Neuron (in vitro differentiated cells): ENCODE results near the gene CRABP2.

Experiments used
- H2AFZ ChIP-seq: one replicate; pipeline ENCODE4 v1.6.1; 2013; ENCODE audit warnings: low read depth, mild to moderate bottlenecking, inconsistent platforms, low read length, moderate library complexity
- H3K27me3 ChIP-seq: one replicate; pipeline ENCODE4 v1.6.1; 2013; ENCODE audit warnings: low read length; ENCODE audit not compliant: insufficient read depth
- H3K36me3 ChIP-seq: one replicate; pipeline ENCODE4 v1.6.1; 2013; ENCODE audit warnings: low read length; ENCODE audit not compliant: insufficient read depth
- H3K4me1 ChIP-seq: one replicate; pipeline ENCODE4 v1.6.1; 2013; ENCODE audit warnings: low read length; ENCODE audit not compliant: insufficient read depth
- H3K4me3 ChIP-seq: 2 replicates; pipeline ENCODE4 v1.5.1; 2013; ENCODE audit warnings: mild to moderate bottlenecking, low read length, moderate library complexity
- H3K9me3 ChIP-seq: one replicate; pipeline ENCODE4 v1.6.1; 2013; ENCODE audit warnings: low read length

The CRABP2 gene

GRCh38 chr1:156705321-156705917, at the start of gene CRABP2:
CRABP2 (minus strand) TSS chr1:156705583; CDS start chr1:156705446, 137 bp downstream.
- Histone ChIP-seq H2AFZ (peak within 1 kb of the TSS; percentile 60), H3K4me3 (peak within 1 kb of the TSS; percentile 42), H3K9me3 (no peaks in the 10 kb centered on the region), H3K4me1 (peaks cover 67% of the 10 kb centered on the region), H3K27me3 (no peaks in the 10 kb centered on the region), H3K36me3 (no peaks in the 10 kb centered on the region)

- Histone ChIP-seq H3K9me3 (no peaks in the 10 kb centered on the region), H2AFZ (no peak overlapping the region), H3K27me3 (no peaks in the 10 kb centered on the region), H3K36me3 (peaks cover 2% of the 10 kb centered on the region), H3K4me3 (no peak overlapping the region), H3K4me1 (peaks cover 23% of the 10 kb centered on the region)
Observed at GRCh38 chr1:156754219-156754618, 48.8 kb upstream of the CRABP2 start.

GRCh38 chr1:156752843-156753482, 47.6 kb upstream of the CRABP2 start:
- H3K36me3 ChIP-seq: peaks cover 2% of the 10 kb centered on the region
- H3K27me3 ChIP-seq: no peaks in the 10 kb centered on the region
- no peaks in the 10 kb centered on the region for H3K9me3 ChIP-seq
- H3K4me1 ChIP-seq: peaks cover 35% of the 10 kb centered on the region
- no peak overlapping the region for H2AFZ ChIP-seq
- peak overlapping the region; percentile 79 for H3K4me3 ChIP-seq

GRCh38 chr1:156751757-156752481, 46.5 kb upstream of the CRABP2 start:
- peak overlapping the region; percentile 79 for H3K4me3 ChIP-seq
- peak overlapping the region; percentile 48 for H2AFZ ChIP-seq
- H3K9me3 ChIP-seq: no peaks in the 10 kb centered on the region
- peaks cover 44% of the 10 kb centered on the region for H3K4me1 ChIP-seq
- H3K27me3 ChIP-seq: no peaks in the 10 kb centered on the region
- peaks cover 2% of the 10 kb centered on the region for H3K36me3 ChIP-seq

- no peaks in the 10 kb centered on the region for H3K27me3 ChIP-seq
- H3K36me3 ChIP-seq: peaks cover 2% of the 10 kb centered on the region
- H3K4me1 ChIP-seq: peaks cover 49% of the 10 kb centered on the region
- H3K9me3 ChIP-seq: no peaks in the 10 kb centered on the region
- peak within 1 kb of the TSS; percentile 79 for H3K4me3 ChIP-seq
- peak within 1 kb of the TSS; percentile 48 for H2AFZ ChIP-seq
Observed at GRCh38 chr1:156751451-156751756, 46.0 kb upstream of the CRABP2 start, which contains the start of gene HDGF. HDGF (minus strand) TSS chr1:156751675; CDS start chr1:156751429, 246 bp downstream.

- Histone ChIP-seq H3K4me1 (peaks cover 54% of the 10 kb centered on the region), H2AFZ (peak overlapping the region; percentile 14), H3K36me3 (peaks cover 2% of the 10 kb centered on the region), H3K27me3 (no peaks in the 10 kb centered on the region), H3K4me3 (peak overlapping the region; percentile 79), H3K9me3 (no peaks in the 10 kb centered on the region)
Observed at GRCh38 chr1:156750711-156751450, 45.5 kb upstream of the CRABP2 start.

- Histone ChIP-seq H3K27me3 (no peaks in the 10 kb centered on the region), H3K9me3 (no peaks in the 10 kb centered on the region), H3K4me1 (peaks cover 57% of the 10 kb centered on the region), H3K4me3 (peak overlapping the region; percentile 79), H2AFZ (no peak overlapping the region), H3K36me3 (peaks cover 2% of the 10 kb centered on the region)
Observed at GRCh38 chr1:156750191-156750672, 44.8 kb upstream of the CRABP2 start.

GRCh38 chr1:156749419-156750118, 44.2 kb upstream of the CRABP2 start:
- Histone ChIP-seq H3K4me3 (peak overlapping the region; percentile 79), H3K4me1 (peaks cover 57% of the 10 kb centered on the region), H3K27me3 (no peaks in the 10 kb centered on the region), H2AFZ (no peak overlapping the region), H3K9me3 (no peaks in the 10 kb centered on the region), H3K36me3 (peaks cover 7% of the 10 kb centered on the region)

GRCh38 chr1:156748670-156749418, 43.5 kb upstream of the CRABP2 start:
- no peak overlapping the region for H2AFZ ChIP-seq
- H3K4me3 ChIP-seq: peak overlapping the region; percentile 79
- peaks cover 10% of the 10 kb centered on the region for H3K36me3 ChIP-seq
- no peaks in the 10 kb centered on the region for H3K27me3 ChIP-seq
- peaks cover 57% of the 10 kb centered on the region for H3K4me1 ChIP-seq
- no peaks in the 10 kb centered on the region for H3K9me3 ChIP-seq

- no peak overlapping the region for H2AFZ ChIP-seq
- no peaks in the 10 kb centered on the region for H3K9me3 ChIP-seq
- peaks cover 18% of the 10 kb centered on the region for H3K36me3 ChIP-seq
- H3K4me3 ChIP-seq: peak overlapping the region; percentile 47
- no peaks in the 10 kb centered on the region for H3K27me3 ChIP-seq
- peaks cover 55% of the 10 kb centered on the region for H3K4me1 ChIP-seq
Observed at GRCh38 chr1:156747742-156748669, 42.6 kb upstream of the CRABP2 start.
